Measurements from ENCODE around the gene PFKL. TPM values are rescaled to one million over a fixed set of nuclear protein-coding genes. Genes with fewer than 3 reads are reported as not detected.

Gene PFKL
- total and polyA plus RNA-seq, 2 experiments from 2014 or later: 40.3 to 106 TPM

DNA sequence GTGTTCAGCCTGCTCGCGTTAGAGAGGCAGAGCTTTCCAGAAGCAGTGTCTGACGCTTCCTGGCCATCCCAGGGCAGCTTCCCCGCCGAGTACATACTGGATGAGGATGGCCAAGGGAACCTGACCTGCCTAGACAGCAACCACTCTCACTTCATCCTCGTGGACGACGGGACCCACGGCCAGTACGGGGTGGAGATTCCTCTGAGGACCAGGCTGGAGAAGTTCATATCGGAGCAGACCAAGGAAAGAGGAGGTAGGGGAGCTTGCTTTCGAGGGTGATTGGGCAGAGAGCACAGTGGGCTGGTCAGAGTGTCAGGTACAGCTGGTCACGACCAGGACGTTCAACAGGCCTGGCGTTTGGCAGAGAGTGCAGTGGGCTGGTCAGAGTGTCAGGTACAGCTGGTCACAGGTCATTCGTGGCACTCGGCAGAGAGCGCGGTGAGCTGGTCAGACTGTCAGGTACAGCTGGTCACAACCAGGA lies 75.9 kb downstream of the PFKL start (continued):
- TF ChIP-seq, protein P1, sequence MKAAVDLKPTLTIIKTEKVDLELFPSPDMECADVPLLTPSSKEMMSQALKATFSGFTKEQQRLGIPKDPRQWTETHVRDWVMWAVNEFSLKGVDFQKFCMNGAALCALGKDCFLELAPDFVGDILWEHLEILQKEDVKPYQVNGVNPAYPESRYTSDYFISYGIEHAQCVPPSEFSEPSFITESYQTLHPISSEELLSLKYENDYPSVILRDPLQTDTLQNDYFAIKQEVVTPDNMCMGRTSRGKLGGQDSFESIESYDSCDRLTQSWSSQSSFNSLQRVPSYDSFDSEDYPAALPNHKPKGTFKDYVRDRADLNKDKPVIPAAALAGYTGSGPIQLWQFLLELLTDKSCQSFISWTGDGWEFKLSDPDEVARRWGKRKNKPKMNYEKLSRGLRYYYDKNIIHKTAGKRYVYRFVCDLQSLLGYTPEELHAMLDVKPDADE (IDR thresholded peaks at IDR 0.05): no peak

GRCh38 chr21:44376606-44377005 lies 76.8 kb downstream of the PFKL start:
- Mint-ChIP-seq H3K4me3 (no peak overlapping the region), H3K36me3 (ENCODE audit: low read depth) (peaks cover 4% of the 10 kb centered on the region; the same call in 1 of the 3 replicates), H3K27me3 (ENCODE audit: insufficient read depth, low read depth, poor library complexity) (peaks cover 6% of the 10 kb centered on the region), H3K27ac (no peak overlapping the region), H3K9me3 (peaks cover 29% of the 10 kb centered on the region), H3K4me1 (peaks cover 15% of the 10 kb centered on the region; the same call in 2 of the 3 replicates)
- DNase-seq (ENCODE audit: low spot score) (no peak), ATAC-seq (no peak)
- Histone ChIP-seq H4K20me1 (replicated peaks; ENCODE audit: insufficient read depth) (no peaks in the 10 kb centered on the region), H3K9me2 (ENCODE audit: insufficient read depth) (no peaks in the 10 kb centered on the region), H2AFZ (no peak overlapping the region), H3K4me3 (no peak overlapping the region), H3K4me1 (ENCODE audit: insufficient read depth) (no peaks in the 10 kb centered on the region), H3K27me3 (ENCODE audit: insufficient read depth) (no peaks in the 10 kb centered on the region), H3K36me3 (ENCODE audit: insufficient read depth) (no peaks in the 10 kb centered on the region), H3K27ac (ENCODE audit: low read depth) (no peak overlapping the region), H3F3A (replicated peaks; ENCODE audit: low read depth) (no peaks in the 10 kb centered on the region), H3K79me2 (replicated peaks; ENCODE audit: insufficient read depth) (no peaks in the 10 kb centered on the region), H3K4me2 (no peak overlapping the region)
- TF ChIP-seq JUNB (IDR thresholded peaks at IDR 0.05; ENCODE audit: unreplicated experiment) (no peak), CREB1 (CRISPR knock-in tag; IDR thresholded peaks at IDR 0.05; ENCODE audit: low read depth) (no peak), STAT1 (IDR thresholded peaks at IDR 0.05; ENCODE audit: unreplicated experiment) (no peak), NANOG (IDR thresholded peaks at IDR 0.05; ENCODE audit: borderline replicate concordance) (no peak), EZH2 (IDR thresholded peaks at IDR 0.05; ENCODE audit: low read depth, unreplicated experiment) (no peak), ZNF114 (CRISPR knock-in tag; IDR thresholded peaks at IDR 0.05) (no peak), CTCF (conservative IDR thresholded peaks at IDR 0.05; ENCODE audit: low read depth in 2 of 2) (no peak), POLR2AphosphoS5 (IDR thresholded peaks at IDR 0.05; ENCODE audit: low read depth) (no peak), EZH2phosphoT487 (IDR thresholded peaks at IDR 0.05; ENCODE audit: unreplicated experiment) (no peak)
- TF ChIP-seq, protein P2, sequence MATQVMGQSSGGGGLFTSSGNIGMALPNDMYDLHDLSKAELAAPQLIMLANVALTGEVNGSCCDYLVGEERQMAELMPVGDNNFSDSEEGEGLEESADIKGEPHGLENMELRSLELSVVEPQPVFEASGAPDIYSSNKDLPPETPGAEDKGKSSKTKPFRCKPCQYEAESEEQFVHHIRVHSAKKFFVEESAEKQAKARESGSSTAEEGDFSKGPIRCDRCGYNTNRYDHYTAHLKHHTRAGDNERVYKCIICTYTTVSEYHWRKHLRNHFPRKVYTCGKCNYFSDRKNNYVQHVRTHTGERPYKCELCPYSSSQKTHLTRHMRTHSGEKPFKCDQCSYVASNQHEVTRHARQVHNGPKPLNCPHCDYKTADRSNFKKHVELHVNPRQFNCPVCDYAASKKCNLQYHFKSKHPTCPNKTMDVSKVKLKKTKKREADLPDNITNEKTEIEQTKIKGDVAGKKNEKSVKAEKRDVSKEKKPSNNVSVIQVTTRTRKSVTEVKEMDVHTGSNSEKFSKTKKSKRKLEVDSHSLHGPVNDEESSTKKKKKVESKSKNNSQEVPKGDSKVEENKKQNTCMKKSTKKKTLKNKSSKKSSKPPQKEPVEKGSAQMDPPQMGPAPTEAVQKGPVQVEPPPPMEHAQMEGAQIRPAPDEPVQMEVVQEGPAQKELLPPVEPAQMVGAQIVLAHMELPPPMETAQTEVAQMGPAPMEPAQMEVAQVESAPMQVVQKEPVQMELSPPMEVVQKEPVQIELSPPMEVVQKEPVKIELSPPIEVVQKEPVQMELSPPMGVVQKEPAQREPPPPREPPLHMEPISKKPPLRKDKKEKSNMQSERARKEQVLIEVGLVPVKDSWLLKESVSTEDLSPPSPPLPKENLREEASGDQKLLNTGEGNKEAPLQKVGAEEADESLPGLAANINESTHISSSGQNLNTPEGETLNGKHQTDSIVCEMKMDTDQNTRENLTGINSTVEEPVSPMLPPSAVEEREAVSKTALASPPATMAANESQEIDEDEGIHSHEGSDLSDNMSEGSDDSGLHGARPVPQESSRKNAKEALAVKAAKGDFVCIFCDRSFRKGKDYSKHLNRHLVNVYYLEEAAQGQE (IDR thresholded peaks at IDR 0.05; ENCODE audit: unreplicated experiment): no peak

Other genes starting within 250 kb of the PFKL start
- gene PWP2, start 192.7 kb upstream of the PFKL start, total RNA-seq (2014; rRNA removed; shearing (Covaris generic)): 59.2 and 64.9 TPM in 2 replicates
- gene PWP2, start 192.7 kb upstream of the PFKL start, polyA plus RNA-seq (2016; fragmentation: Nextera tagmentation; extraction: Ambion mirVana): 17.6 and 18.2 TPM in 2 replicates
- 43.4 and 58.4 TPM in 2 replicates for gene GATD3, start 166.4 kb upstream of the PFKL start, total RNA-seq (2014; rRNA removed; shearing (Covaris generic))
- 37.5 and 44.1 TPM in 2 replicates for gene GATD3, start 166.4 kb upstream of the PFKL start, polyA plus RNA-seq (2016; fragmentation: Nextera tagmentation; extraction: Ambion mirVana)
- gene ICOSLG, start 59.1 kb upstream of the PFKL start, total RNA-seq (2014; rRNA removed; shearing (Covaris generic)): 2.2 and 4.6 TPM in 2 replicates
- 1.3 and 1.6 TPM in 2 replicates for gene ICOSLG, start 59.1 kb upstream of the PFKL start, polyA plus RNA-seq (2016; fragmentation: Nextera tagmentation; extraction: Ambion mirVana)
- not detected in 2 replicates for gene DNMT3L, start 38.2 kb upstream of the PFKL start, total RNA-seq (2014; rRNA removed; shearing (Covaris generic))
- gene DNMT3L, start 38.2 kb upstream of the PFKL start, polyA plus RNA-seq (2016; fragmentation: Nextera tagmentation; extraction: Ambion mirVana): 0.26 and 0.27 TPM in 2 replicates
- 0.10 TPM in 1 of 2 replicates, not detected in the other for gene AIRE, start 14.2 kb upstream of the PFKL start, total RNA-seq (2014; rRNA removed; shearing (Covaris generic))
- gene AIRE, start 14.2 kb upstream of the PFKL start, polyA plus RNA-seq (2016; fragmentation: Nextera tagmentation; extraction: Ambion mirVana): not detected in 2 replicates
- gene CFAP410, start 39.3 kb downstream of the PFKL start, total RNA-seq (2014; rRNA removed; shearing (Covaris generic)): 23.2 and 24.0 TPM in 2 replicates
- gene CFAP410, start 39.3 kb downstream of the PFKL start, polyA plus RNA-seq (2016; fragmentation: Nextera tagmentation; extraction: Ambion mirVana): 11.0 and 15.4 TPM in 2 replicates
- gene TRPM2, start 53.6 kb downstream of the PFKL start, total RNA-seq (2014; rRNA removed; shearing (Covaris generic)): 0.83 and 2.0 TPM in 2 replicates
- gene TRPM2, start 53.6 kb downstream of the PFKL start, polyA plus RNA-seq (2016; fragmentation: Nextera tagmentation; extraction: Ambion mirVana): 0.50 and 0.53 TPM in 2 replicates
- 4.4 and 6.8 TPM in 2 replicates for gene LRRC3, start 155.5 kb downstream of the PFKL start, total RNA-seq (2014; rRNA removed; shearing (Covaris generic))
- 0.95 and 1.2 TPM in 2 replicates for gene LRRC3, start 155.5 kb downstream of the PFKL start, polyA plus RNA-seq (2016; fragmentation: Nextera tagmentation; extraction: Ambion mirVana)
- gene KRTAP10-1, start 240.1 kb downstream of the PFKL start, total RNA-seq (2014; rRNA removed; shearing (Covaris generic)): not detected in 2 replicates
- gene KRTAP10-1, start 240.1 kb downstream of the PFKL start, polyA plus RNA-seq (2016; fragmentation: Nextera tagmentation; extraction: Ambion mirVana): not detected in 2 replicates